ENCODE data around the gene TBL3. TPM values are rescaled to one million over a fixed set of nuclear protein-coding genes. Genes with fewer than 3 reads are reported as not detected.

TBL3 gene
- total RNA-seq, 1 experiment from 2014 or later, result 51.3 TPM

DNA sequence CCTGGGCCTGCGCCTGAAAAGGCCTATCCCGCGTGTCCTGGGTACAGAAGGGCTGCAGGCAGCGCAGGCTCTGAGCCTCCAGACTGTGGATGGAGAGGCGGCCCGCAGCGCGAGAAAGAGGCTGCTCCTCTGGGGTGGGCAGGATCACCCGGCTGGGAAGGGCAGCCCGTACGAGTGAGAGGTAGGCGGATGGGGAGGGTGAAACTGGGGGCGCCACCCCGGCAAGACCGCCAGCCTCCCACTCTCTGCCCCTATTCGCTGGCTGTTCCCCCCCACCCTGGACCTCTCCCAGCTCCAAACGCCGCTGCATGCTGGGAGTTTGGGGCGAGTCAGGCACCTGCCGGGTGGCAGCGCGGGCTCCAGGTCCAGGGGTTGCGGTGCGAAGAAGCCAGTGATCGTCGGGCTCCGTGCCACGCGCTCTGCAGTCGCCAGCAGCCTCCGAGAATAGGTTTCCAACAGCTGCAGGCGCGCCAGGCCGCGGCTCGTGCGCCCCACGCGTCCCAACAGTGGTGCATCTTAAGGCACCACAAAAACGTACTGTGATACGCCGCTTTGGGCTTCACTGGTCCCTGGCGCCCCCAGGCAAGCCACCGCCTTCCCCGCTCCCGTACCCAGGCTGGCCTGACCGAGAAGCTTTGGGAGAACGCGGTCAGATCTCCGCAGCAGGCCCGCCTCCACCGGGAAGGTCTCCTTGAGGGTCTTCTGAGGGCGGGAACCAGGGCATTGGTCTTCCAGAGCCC lies 8.3 kb downstream of the TBL3 start:
- no peaks in the 10 kb centered on the region for H3K9me2 ChIP-seq (ENCODE audit: insufficient read depth)
- H3K4me2 ChIP-seq, result peak overlapping the region; percentile 99
- peak overlapping the region; percentile 62 for H3K27ac ChIP-seq
- ChIA-PET POLR2A (ENCODE audit: unreplicated experiment) (interaction anchor here (0.6 to 1.4 kb wide), 3 partner anchors 16 to 1204 kb away, joined by 4 to 25 read pairs (median 10); partner anchors contain the start of gene RPS2), CTCF (interaction anchor here (0.6 kb wide), 1 partner anchor 166 kb away, joined by 3 read pairs; no protein-coding TSS in a partner anchor)
- intact Hi-C loops (cut with micrococcal nuclease; ENCODE audit: unreplicated experiment), result loop anchor here (5.0 kb wide), 2 partner anchors 67 to 162 kb away; partner anchors contain the start of genes NTHL1 and TSC2
- H3K4me3 ChIP-seq, result peak overlapping the region; percentile 55
- TF ChIP-seq, protein P1, sequence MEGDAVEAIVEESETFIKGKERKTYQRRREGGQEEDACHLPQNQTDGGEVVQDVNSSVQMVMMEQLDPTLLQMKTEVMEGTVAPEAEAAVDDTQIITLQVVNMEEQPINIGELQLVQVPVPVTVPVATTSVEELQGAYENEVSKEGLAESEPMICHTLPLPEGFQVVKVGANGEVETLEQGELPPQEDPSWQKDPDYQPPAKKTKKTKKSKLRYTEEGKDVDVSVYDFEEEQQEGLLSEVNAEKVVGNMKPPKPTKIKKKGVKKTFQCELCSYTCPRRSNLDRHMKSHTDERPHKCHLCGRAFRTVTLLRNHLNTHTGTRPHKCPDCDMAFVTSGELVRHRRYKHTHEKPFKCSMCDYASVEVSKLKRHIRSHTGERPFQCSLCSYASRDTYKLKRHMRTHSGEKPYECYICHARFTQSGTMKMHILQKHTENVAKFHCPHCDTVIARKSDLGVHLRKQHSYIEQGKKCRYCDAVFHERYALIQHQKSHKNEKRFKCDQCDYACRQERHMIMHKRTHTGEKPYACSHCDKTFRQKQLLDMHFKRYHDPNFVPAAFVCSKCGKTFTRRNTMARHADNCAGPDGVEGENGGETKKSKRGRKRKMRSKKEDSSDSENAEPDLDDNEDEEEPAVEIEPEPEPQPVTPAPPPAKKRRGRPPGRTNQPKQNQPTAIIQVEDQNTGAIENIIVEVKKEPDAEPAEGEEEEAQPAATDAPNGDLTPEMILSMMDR (conservative IDR thresholded peaks at IDR 0.05), result no peak
- TF ChIP-seq EZH2 (IDR thresholded peaks at IDR 0.05; ENCODE audit: low read depth), result no peak
- no peaks in the 10 kb centered on the region for H3K27me3 ChIP-seq (ENCODE audit: insufficient read depth, low read depth)
- peak overlapping the region; percentile 81; the same call in 1 of the 2 replicates for H2AFZ ChIP-seq
- H3K9me3 ChIP-seq (ENCODE audit: insufficient read depth, low read depth), result no peaks in the 10 kb centered on the region
- H3F3A ChIP-seq (ENCODE audit: insufficient read depth, low read depth), result peaks cover 65% of the 10 kb centered on the region
- H3K4me1 ChIP-seq (replicated peaks; ENCODE audit: insufficient read depth), result peaks cover 55% of the 10 kb centered on the region
- no peak for DNase-seq
- BruUV-seq (replicated peaks), result no TSS peak
- H4K20me1 ChIP-seq (ENCODE audit: insufficient read depth), result 0 out of 2 replicates have a peak, but pooled peaks cover 5% of the 10 kb centered on the region
- 0 out of 2 replicates have a peak, but pooled peaks cover 3% of the 10 kb centered on the region for H3K36me3 ChIP-seq (ENCODE audit: low read depth)
- H3K79me2 ChIP-seq (ENCODE audit: low read depth), result peaks cover 9% of the 10 kb centered on the region

DNA sequence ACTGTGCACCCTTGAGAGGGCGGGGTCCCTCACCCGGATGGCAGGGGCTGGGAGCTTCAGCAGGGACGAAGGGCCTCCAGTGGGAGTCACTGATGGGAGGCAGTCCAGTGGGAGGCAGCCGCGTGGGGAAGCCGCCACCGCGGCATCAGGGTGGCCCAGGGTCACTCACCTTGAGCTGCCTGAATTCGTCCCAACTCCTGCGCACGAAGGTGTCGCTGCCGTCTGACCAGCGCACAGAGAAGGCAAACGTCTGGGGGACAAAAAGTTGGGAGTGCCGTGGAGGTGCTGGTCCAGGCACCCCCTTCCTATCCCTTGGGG lies 8.9 kb downstream of the TBL3 start:
- H3K9me3 ChIP-seq (ENCODE audit: insufficient read depth, low read depth), result no peaks in the 10 kb centered on the region
- H3K9me2 ChIP-seq (ENCODE audit: insufficient read depth), result no peaks in the 10 kb centered on the region
- intact Hi-C loops (cut with micrococcal nuclease; ENCODE audit: unreplicated experiment), result loop anchor here (5.0 kb wide), 2 partner anchors 67 to 162 kb away; partner anchors contain the start of genes NTHL1 and TSC2
- no peak for DNase-seq
- ChIA-PET CTCF (interaction anchor here (0.6 kb wide), 1 partner anchor 166 kb away, joined by 3 read pairs; no protein-coding TSS in a partner anchor), POLR2A (ENCODE audit: unreplicated experiment) (interaction anchor here (0.6 kb wide), 1 partner anchor 1195 kb away, joined by 25 read pairs; no protein-coding TSS in a partner anchor)
- H3K4me3 ChIP-seq, result peak overlapping the region; percentile 55; the same call in 1 of the 2 replicates
- peaks cover 60% of the 10 kb centered on the region for H3K4me1 ChIP-seq (replicated peaks; ENCODE audit: insufficient read depth)
- BruUV-seq (replicated peaks), result no TSS peak
- peaks cover 69% of the 10 kb centered on the region for H3F3A ChIP-seq (ENCODE audit: insufficient read depth, low read depth)
- TF ChIP-seq, protein P1 (conservative IDR thresholded peaks at IDR 0.05), result no peak
- no peak for TF ChIP-seq EZH2 (IDR thresholded peaks at IDR 0.05; ENCODE audit: low read depth)
- 0 out of 2 replicates have a peak, but pooled peaks cover 5% of the 10 kb centered on the region for H4K20me1 ChIP-seq (ENCODE audit: insufficient read depth)
- no peak overlapping the region for H2AFZ ChIP-seq
- peaks cover 15% of the 10 kb centered on the region for H3K79me2 ChIP-seq (ENCODE audit: low read depth)
- H3K36me3 ChIP-seq (ENCODE audit: low read depth), result 0 out of 2 replicates have a peak, but pooled peaks cover 3% of the 10 kb centered on the region
- H3K27me3 ChIP-seq (ENCODE audit: insufficient read depth, low read depth), result no peaks in the 10 kb centered on the region
- peak overlapping the region; percentile 99 for H3K4me2 ChIP-seq
- H3K27ac ChIP-seq, result no peak overlapping the region

DNA sequence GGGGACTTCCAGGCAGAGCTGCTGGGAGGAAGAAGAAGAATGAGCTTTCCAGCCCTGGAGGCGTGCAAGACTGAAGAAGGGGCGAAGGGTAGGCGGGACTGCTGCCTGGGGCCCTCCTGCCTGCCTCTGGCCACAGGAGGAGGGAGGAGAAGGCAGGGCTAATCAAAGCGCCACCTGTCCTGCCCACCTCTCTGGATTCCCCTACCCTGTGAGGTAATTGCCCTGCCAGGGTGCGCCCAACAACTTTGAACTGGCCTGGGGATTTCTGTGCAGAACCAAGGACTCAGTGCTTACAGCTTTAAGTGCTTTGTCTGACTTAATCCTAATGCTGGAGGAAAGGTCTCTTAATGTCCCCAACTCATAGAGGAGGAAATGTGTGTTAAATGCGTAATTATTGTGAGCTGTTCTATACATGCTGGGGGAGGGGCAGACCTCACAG lies 9.6 kb downstream of the TBL3 start, which contains the start of gene NOXO1:
Gene NOXO1, minus strand, starts transcription at position 72 of the 439 bp plus-strand sequence. CDS start 290 bp downstream, outside the sequence.
- no peak within 1 kb of the TSS for H3K27ac ChIP-seq
- peaks cover 69% of the 10 kb centered on the region for H3F3A ChIP-seq (ENCODE audit: insufficient read depth, low read depth)
- ChIA-PET CTCF (interaction anchor here (1.5 kb wide), 1 partner anchor 159 kb away, joined by 3 read pairs; no protein-coding TSS in a partner anchor), POLR2A (ENCODE audit: unreplicated experiment) (interaction anchor here (0.6 kb wide), 2 partner anchors 68 to 481 kb away, joined by 5 to 6 read pairs; no protein-coding TSS in a partner anchor)
- H3K9me3 ChIP-seq (ENCODE audit: insufficient read depth, low read depth), result no peaks in the 10 kb centered on the region
- no peak within 1 kb of the TSS for H2AFZ ChIP-seq
- peaks cover 17% of the 10 kb centered on the region for H3K79me2 ChIP-seq (ENCODE audit: low read depth)
- H3K4me2 ChIP-seq, result peak within 1 kb of the TSS; percentile 99
- H3K4me3 ChIP-seq, result peak within 1 kb of the TSS; percentile 55; the same call in 1 of the 2 replicates
- intact Hi-C loops (cut with micrococcal nuclease; ENCODE audit: unreplicated experiment), result loop anchor here (5.0 kb wide), 2 partner anchors 66 to 161 kb away; partner anchors contain the start of genes NTHL1 and TSC2
- no peaks in the 10 kb centered on the region for H3K9me2 ChIP-seq (ENCODE audit: insufficient read depth)
- 0 out of 2 replicates have a peak, but pooled peaks cover 5% of the 10 kb centered on the region for H4K20me1 ChIP-seq (ENCODE audit: insufficient read depth)
- TF ChIP-seq, protein P1 (conservative IDR thresholded peaks at IDR 0.05), result no peak
- DNase-seq, result no peak
- H3K27me3 ChIP-seq (ENCODE audit: insufficient read depth, low read depth), result no peaks in the 10 kb centered on the region
- no TSS peak for BruUV-seq (replicated peaks)
- H3K4me1 ChIP-seq (replicated peaks; ENCODE audit: insufficient read depth), result peaks cover 66% of the 10 kb centered on the region
- peaks cover 3% of the 10 kb centered on the region; the same call in 1 of the 2 replicates for H3K36me3 ChIP-seq (ENCODE audit: low read depth)
